IPS DF 4.7 (cell line): ENCODE data around the gene ZFPM1.

Experiments
- DNase-seq: peaks from one replicate; pipeline ENCODE4 v3.0.0-alpha.2; 2013; ENCODE audit warnings: low spot score; ENCODE audit errors: extremely low read depth

Gene ZFPM1

GRCh38 chr16:88417684-88418476 lies 35.2 kb upstream of the ZFPM1 start:
- DNase-seq, result no peak

GRCh38 chr16:88418869-88419268 lies 34.2 kb upstream of the ZFPM1 start:
- DNase-seq, result no peak

- no peak for DNase-seq
These were observed 33.3 kb upstream of the ZFPM1 start for GRCh38 chr16:88419790-88420189.

- no peak for DNase-seq
These were observed 32.6 kb upstream of the ZFPM1 start for GRCh38 chr16:88420496-88420895.

- no peak for DNase-seq
These were observed 31.8 kb upstream of the ZFPM1 start for GRCh38 chr16:88421301-88421700.

- DNase-seq, result no peak
These were observed 31.1 kb upstream of the ZFPM1 start for GRCh38 chr16:88421871-88422433.

GRCh38 chr16:88422733-88423447 lies 30.2 kb upstream of the ZFPM1 start:
- DNase-seq, result no peak

GRCh38 chr16:88423448-88423850 lies 29.6 kb upstream of the ZFPM1 start:
- no peak for DNase-seq

- DNase-seq, result no peak
These were observed 28.4 kb upstream of the ZFPM1 start for GRCh38 chr16:88424587-88425235.

- DNase-seq, result no peak
These were observed 27.1 kb upstream of the ZFPM1 start for GRCh38 chr16:88426018-88426417.

GRCh38 chr16:88427376-88427775 lies 25.7 kb upstream of the ZFPM1 start:
- DNase-seq, result no peak

- no peak for DNase-seq
These were observed 24.9 kb upstream of the ZFPM1 start for GRCh38 chr16:88428156-88428555.

GRCh38 chr16:88428616-88429386 lies 24.3 kb upstream of the ZFPM1 start:
- DNase-seq, result no peak

- no peak for DNase-seq
These were observed 23.5 kb upstream of the ZFPM1 start for GRCh38 chr16:88429387-88430184.

- no peak for DNase-seq
These were observed 22.9 kb upstream of the ZFPM1 start for GRCh38 chr16:88430185-88430523.

- DNase-seq, result no peak
These were observed 22.3 kb upstream of the ZFPM1 start for GRCh38 chr16:88430524-88431446.

- DNase-seq, result no peak
These were observed 21.4 kb upstream of the ZFPM1 start for GRCh38 chr16:88431651-88432050.

- DNase-seq, result no peak
These were observed 20.9 kb upstream of the ZFPM1 start for GRCh38 chr16:88432174-88432573.

GRCh38 chr16:88432753-88433152 lies 20.3 kb upstream of the ZFPM1 start:
- no peak for DNase-seq
